Smooth muscle cell of bladder (primary cell): ENCODE results near the gene PLA2G2C. TPM values are rescaled to one million over a fixed set of nuclear protein-coding genes. Genes with fewer than 3 reads are reported as not detected.

ENCODE experiments used
- total RNA-seq: library from RNA; depleted of rRNA; stranded (reverse); fragments of >200 nt; gene quantifications from 2 replicates; pipeline ENCODE4 v1.2.3, GENCODE V29; 2014

The PLA2G2C gene, protein sequence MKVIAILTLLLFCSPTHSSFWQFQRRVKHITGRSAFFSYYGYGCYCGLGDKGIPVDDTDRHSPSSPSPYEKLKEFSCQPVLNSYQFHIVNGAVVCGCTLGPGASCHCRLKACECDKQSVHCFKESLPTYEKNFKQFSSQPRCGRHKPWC
- total RNA-seq: not detected in 2 replicates

GRCh38 chr1:20185834-20186782 lies at the start of gene PLA2G2C, which contains the start of gene UBXN10:
PLA2G2C (minus strand) TSS chr1:20186518; CDS start chr1:20177363, 9,155 bp downstream.
UBXN10 (plus strand) TSS chr1:20186096; CDS start chr1:20190562, 4,466 bp downstream.

DNA sequence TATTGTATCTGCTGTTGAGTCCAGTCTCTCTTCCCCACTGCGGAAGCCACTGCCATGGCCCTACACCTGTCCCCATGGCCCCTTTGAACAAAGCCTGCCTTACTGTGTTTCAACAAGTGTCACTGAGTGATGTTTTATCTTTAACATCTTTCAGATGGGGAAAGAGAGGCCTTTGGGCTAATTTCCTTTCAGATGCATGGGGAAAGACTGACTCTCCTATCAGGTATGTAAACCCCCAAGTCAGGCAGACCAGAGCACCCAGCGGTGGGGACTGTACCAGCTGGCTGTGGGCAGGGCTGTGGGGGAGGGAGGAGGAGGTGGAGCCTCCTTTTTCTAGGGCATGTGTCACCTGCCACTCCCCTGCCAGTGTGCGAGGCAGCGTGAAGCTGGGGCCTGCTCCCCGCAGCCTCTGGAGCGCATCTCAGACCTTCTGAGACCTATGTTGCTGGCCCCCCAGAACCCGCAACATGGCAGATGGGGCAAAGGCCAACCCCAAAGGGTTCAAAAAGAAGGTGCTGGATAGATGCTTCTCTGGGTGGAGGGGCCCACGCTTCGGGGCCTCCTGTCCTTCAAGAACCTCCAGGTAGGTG lies 47.3 kb downstream of the PLA2G2C start, which contains the start of gene PLA2G2F:
TSS of gene PLA2G2F (plus strand) at position 363 of the 590 bp plus-strand sequence. CDS start at position 468, 105 bp downstream.

GRCh38 chr1:20119347-20119746 lies 67.0 kb downstream of the PLA2G2C start, which contains the start of gene PLA2G2D:
PLA2G2D (minus strand) TSS chr1:20119536; CDS start chr1:20119498, 38 bp downstream.

Other genes with a start within 250 kb of the PLA2G2C start
- gene PLA2G2A, start 206.9 kb downstream of the PLA2G2C start, total RNA-seq: 0.28 and 0.46 TPM in 2 replicates
- gene PLA2G5, start 116.3 kb downstream of the PLA2G2C start, total RNA-seq: 0.92 TPM in 1 of 2 replicates, not detected in the other
- gene PLA2G2D, start 67.0 kb downstream of the PLA2G2C start, total RNA-seq: not detected in 2 replicates
- gene PLA2G2F, start 47.2 kb downstream of the PLA2G2C start, total RNA-seq: not detected in 2 replicates
- gene UBXN10, start 422 bp downstream of the PLA2G2C start, total RNA-seq: under 0.01 and 0.14 TPM in 2 replicates
- gene VWA5B1, start 104.4 kb upstream of the PLA2G2C start, total RNA-seq: not detected in 2 replicates